Bronchial epithelial cell (primary cell): ENCODE data around the gene ETV2. TPM values are rescaled to one million over a fixed set of nuclear protein-coding genes. Genes with fewer than 3 reads are reported as not detected.
A peak's percentile ranks its signal among the peaks of the same experiment; 100 is the strongest.

Experiments used
- DNase-seq: peaks from one replicate; pipeline ENCODE4 v3.0.0-alpha.2; 2010; ENCODE audit warnings: low read depth
- FAIRE-seq: peaks from 2 replicates; lab custom pipeline; 2011; peaks lifted over from hg19 to GRCh38; lab: Jason Lieb, UNC
- H3K27me3 ChIP-seq: 2 replicates; pipeline ENCODE4 v1.5.1; 2011; ENCODE audit warnings: low read length; ENCODE audit not compliant: control insufficient read depth, insufficient read depth
- H3K36me3 ChIP-seq: 2 replicates; pipeline ENCODE4 v1.5.1; 2011; ENCODE audit warnings: low read length; ENCODE audit not compliant: control insufficient read depth, insufficient read depth
- H3K4me3 ChIP-seq: 2 replicates; pipeline ENCODE4 v1.5.1; 2011; ENCODE audit warnings: mild to moderate bottlenecking, low read depth, low read length, control low read depth
- total RNA-seq: library from RNA; depleted of rRNA; stranded (reverse); fragments of >200 nt; gene quantifications from 2 replicates; pipeline ENCODE4 v1.2.1, GENCODE V29; 2014
- TF ChIP-seq, protein P1 (sequence below): IDR thresholded peaks from 2 replicates; pipeline ENCODE4 v1.5.1; 2011; ENCODE audit warnings: mild to moderate bottlenecking, moderate library complexity, low read length, control low read depth, inconsistent platforms; ENCODE audit not compliant: insufficient read depth, severe bottlenecking

Gene ETV2
- total RNA-seq, 1 donor from 2014 or later: under 0.01 TPM

DNA sequence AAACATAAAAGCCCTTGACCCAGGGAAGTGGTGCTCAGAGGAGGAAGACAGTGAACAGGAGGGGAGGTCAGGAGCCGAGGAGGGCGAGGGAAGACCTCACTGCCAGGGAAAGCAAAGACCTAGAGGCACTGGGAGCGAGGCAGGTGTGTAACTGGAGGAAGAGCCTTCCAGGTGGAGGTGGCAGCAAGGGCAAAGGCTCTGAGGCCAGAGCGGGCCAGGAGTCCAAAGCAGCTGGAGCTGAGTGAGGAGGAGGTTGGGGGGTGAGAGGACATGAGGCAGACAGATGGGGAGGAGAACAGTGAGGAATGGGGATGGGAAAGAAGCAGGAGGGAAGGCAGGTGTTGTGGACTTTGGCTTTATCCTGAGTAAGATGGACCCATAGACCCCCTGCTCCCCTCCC lies 28.4 kb downstream of the ETV2 start:
- TF ChIP-seq, protein P1, sequence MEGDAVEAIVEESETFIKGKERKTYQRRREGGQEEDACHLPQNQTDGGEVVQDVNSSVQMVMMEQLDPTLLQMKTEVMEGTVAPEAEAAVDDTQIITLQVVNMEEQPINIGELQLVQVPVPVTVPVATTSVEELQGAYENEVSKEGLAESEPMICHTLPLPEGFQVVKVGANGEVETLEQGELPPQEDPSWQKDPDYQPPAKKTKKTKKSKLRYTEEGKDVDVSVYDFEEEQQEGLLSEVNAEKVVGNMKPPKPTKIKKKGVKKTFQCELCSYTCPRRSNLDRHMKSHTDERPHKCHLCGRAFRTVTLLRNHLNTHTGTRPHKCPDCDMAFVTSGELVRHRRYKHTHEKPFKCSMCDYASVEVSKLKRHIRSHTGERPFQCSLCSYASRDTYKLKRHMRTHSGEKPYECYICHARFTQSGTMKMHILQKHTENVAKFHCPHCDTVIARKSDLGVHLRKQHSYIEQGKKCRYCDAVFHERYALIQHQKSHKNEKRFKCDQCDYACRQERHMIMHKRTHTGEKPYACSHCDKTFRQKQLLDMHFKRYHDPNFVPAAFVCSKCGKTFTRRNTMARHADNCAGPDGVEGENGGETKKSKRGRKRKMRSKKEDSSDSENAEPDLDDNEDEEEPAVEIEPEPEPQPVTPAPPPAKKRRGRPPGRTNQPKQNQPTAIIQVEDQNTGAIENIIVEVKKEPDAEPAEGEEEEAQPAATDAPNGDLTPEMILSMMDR: no peak
- DNase-seq (no peak), FAIRE-seq (no peak)
- H3K4me3 ChIP-seq: no peak overlapping the region
- H3K36me3 ChIP-seq: no peaks in the 10 kb centered on the region
- H3K27me3 ChIP-seq: no peaks in the 10 kb centered on the region

DNA sequence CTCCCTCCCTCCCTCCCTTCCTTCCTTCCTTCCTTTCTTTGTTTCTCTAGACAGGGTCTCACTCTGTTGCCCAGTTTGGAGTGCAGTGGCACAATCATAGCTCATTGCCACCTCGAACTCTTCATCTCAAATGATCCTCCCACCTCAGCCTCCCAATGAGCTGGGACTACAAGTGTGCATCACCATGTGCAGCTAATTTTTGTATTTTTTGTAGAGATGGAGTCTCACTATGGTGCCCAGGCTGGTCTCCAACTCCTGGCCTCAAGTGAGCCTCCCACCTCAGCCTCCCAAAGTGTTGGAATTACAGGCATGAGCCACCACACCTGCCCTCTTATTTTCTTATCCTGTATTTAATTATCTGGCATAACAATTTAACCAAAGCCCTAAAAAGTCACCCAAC lies 29.1 kb downstream of the ETV2 start:
- FAIRE-seq: no peak
- DNase-seq: no peak
- H3K36me3 ChIP-seq: no peaks in the 10 kb centered on the region
- TF ChIP-seq, protein P1: no peak
- H3K4me3 ChIP-seq: no peak overlapping the region
- peaks cover 1% of the 10 kb centered on the region for H3K27me3 ChIP-seq

DNA sequence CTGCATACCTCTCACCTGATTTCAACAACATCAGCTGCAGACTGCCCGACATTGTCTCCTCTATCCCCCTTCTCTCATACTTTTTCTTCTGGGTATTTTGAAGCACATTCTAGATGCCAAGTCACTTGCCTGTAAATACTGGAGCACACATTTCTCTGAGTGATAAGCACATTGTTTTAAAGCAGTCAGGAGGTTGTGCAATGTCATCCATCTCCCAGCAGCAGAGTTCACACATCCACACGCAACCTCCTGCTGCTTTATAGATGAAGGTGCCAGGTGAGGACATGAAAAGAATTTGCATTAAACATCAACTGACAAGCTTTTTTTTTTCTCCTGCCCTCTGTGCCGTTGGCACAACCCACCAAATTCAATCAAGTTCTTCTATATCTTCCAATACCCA lies 30.3 kb downstream of the ETV2 start:
- FAIRE-seq (no peak), DNase-seq (peak; percentile 7)
- TF ChIP-seq, protein P1: no peak
- Histone ChIP-seq H3K4me3 (no peak overlapping the region), H3K36me3 (no peaks in the 10 kb centered on the region), H3K27me3 (peaks cover 2% of the 10 kb centered on the region)

DNA sequence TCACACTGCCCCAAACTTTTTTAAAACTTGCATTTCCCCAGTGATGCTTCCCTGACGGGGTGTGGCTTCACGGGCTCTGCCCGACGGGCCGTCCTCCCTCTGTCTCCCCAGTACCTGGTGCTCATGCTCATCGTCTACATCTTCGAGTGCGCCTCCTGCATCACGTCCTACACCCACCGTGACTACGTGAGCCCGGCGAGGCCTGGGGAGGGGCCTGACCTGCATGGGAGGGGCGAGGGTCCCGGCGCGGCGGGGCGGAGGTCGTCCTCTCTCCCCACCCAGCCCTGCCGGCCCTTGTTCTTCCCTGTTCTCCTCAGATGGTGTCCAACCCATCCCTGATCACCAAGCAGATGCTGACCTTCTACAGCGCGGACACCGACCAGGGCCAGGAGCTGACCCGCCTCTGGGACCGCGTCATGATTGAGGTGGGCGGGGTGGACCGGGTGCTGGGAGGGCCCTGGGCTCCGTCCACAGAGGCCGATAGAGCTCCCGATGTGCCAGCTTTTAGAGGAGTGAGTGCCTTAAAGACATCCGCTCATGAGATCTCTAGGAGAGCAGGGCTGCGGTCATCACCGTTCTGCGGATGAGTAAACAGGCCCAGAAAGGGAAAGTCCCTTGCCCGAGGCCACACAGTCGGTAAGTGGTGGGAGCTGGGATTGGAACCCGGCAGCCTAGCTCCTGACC lies 31.7 kb downstream of the ETV2 start:
- FAIRE-seq (no peak), DNase-seq (peak; percentile 60)
- Histone ChIP-seq H3K27me3 (peaks cover 2% of the 10 kb centered on the region), H3K4me3 (peak overlapping the region; percentile 12), H3K36me3 (no peaks in the 10 kb centered on the region)
- TF ChIP-seq, protein P1: no peak

DNA sequence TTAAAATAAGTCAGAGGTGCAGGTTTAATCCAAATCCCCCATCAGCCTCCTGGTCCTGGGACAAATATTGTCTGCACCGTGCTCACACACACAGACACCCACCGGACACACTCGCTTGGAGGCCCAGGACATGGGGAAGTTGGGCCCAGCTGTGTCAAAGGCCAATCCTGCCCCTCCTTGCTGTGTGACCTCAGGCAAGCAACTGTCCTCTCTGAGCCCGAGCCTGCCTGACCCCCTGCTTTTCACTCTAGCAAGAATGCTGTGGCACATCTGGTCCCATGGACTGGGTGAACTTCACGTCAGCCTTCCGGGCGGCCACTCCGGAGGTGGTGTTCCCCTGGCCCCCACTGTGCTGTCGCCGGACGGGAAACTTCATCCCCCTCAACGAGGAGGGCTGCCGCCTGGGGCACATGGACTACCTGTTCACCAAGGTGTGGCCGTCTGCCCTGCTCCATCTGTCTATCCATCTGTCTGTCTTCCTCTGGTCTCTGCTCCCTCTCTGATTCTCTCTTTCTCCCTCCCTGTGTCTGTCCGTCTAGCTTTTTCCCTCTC lies 34.1 kb downstream of the ETV2 start:
- Histone ChIP-seq H3K4me3 (no peak overlapping the region), H3K36me3 (no peaks in the 10 kb centered on the region), H3K27me3 (peaks cover 2% of the 10 kb centered on the region)
- TF ChIP-seq, protein P1: no peak
- DNase-seq (no peak), FAIRE-seq (no peak)
